Endometrium (tissue), 2 donors: ENCODE results near the gene ADCY9.
"Not testable (repeated sequence)": the region's sequence is repeated elsewhere in the genome, so short reads cannot be mapped to it uniquely, and the experiment has no call there.

Experiments
- FAIRE-seq: peaks from 2 replicates; lab custom pipeline; 2012; peaks lifted over from hg19 to GRCh38; lab: Jason Lieb, UNC
- donor health status: control.
- donor health status: control.

Gene ADCY9

DNA sequence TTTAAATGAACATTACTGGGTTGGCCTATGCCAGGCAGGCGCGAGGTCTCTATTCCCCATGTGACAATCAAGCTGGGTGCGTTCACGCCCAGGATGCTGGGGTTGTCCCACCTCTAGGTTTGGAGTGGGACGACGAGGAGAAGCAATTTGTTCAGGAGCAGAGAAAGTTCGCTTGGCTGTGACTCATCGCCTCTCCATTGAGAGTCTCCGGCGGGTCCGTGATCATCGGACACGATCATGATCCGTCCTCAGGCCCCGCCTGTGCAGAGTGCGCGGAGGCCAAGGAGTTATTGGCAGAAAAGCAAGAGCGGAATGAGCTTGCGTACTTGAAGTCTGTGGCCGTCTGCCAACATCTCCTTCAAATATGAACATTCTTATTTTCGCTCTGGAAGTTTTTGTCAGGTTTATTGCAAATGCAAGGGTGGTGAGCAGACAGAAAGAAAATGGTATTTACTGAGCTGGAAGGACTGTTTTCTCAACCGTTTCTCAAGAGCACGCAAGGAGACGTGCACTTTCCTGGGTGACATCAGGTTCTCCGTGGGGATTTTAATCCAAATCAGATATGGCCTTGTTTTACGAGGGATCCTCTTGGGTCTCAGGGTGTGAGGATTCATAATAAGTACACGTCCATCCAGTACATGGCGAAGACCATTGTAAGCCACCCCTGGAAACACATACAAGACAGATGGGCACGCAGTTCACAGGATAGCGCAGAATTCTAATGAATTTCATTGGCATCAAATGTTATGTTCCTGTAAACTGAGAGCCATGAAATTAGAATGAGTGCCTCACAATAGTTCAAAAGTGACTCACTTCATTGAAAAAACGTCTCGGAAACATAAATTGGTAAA lies 165.7 kb downstream of the ADCY9 start:
- FAIRE-seq = peak; percentile 77

- no peak for FAIRE-seq
Observed at GRCh38 chr16:3949946-3950342, 166.3 kb downstream of the ADCY9 start.

DNA sequence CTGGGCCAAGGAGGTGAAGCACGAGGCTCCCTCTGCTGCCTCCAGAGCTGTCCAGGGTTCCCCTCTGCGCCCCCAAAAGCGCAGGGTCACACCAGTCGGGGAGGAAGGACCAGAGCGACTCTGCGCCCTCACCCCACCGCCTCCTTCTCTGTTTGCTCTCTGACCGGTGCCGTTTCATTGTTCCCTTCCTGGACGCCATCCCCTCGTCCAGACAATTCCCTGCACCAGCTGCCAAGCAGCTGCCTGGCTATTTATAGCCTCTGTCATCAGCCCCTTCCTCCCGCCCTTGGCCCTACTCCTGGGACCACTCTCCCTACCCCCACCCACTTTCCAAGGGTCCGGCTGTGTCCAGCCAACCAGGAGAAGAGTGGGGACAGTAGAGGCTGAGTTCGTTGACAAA lies 167.0 kb downstream of the ADCY9 start:
- no peak for FAIRE-seq

DNA sequence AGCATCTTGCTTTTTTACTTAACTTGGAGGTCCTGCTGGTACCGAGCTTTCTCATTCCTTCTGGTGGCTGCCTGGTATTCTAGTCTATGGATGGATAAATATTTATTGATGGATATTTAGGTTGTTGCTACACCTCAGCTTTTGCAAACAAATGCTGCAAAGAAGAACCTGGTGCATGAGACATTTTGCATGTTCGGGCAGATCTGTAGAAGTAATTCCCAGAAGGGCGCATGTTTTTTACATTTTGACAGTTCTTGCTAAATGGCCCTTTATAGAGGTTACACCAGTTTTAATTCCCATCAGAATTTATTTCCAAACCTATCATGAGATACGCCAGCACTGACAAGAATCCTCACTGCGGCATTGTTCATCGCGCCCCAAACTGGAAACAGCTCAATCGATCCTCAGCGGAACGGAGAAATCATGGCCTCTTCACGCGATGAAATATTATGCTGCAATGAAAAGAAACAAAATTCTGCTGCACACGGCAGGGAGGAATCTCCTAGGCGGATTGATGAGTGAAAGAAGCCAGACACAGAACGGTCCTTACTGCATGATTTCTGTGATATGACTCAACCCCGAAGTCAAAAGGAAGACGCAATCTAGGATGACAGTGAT lies 167.8 kb downstream of the ADCY9 start:
- no peak for FAIRE-seq

DNA sequence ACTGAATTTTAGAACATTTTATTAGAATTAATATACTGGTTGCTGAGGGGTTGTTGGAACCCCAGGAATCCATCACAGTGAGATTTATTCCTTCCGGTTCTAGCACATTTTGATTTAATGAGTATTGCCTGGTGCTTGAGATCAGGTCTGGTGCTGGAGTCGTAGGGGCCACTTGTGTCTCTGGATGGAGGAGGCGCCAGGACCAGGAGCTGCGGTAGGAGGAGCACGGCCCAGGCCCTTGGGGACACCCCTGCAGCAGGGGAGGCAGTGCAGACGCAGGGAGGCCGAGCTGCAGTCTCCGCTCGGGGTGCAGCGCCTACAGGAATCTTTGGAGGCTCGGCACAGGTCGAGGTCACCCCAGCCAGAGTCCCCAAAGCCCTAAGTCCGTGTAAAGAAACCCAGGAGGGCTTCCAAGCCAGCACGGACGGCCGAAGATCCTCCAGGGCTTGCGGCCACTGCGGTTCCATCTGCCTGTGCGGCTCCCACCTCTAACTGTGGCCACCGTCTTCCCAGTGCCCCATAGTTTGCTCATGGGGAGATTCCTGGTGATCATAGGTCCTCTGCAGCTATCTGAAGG lies 169.6 kb downstream of the ADCY9 start:
- no peak for FAIRE-seq

GRCh38 chr16:3945751-3946603 lies 170.3 kb downstream of the ADCY9 start:
- peak; percentile 79 for FAIRE-seq

DNA sequence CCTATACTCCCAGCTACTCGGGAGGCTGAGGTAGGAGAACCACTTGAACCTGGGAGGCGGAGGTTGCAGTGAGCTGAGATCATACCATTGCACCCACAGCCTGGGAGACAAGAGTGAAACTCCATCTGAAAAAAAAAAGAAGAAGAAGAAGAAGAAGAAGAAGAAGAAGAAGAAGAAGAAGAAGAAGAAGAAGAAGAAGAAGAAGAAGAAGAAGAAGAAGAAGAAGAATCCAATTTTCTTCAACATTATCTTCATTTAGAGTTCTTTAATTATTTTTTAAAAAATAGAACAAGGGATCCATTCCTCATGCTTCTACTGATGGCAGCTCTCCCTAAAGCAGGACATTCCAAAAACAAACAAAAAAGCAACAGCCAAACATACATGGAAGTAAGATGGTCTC lies 171.8 kb downstream of the ADCY9 start:
- not testable (repeated sequence) for FAIRE-seq

GRCh38 chr16:3942146-3942545 lies 174.1 kb downstream of the ADCY9 start:
- not testable (repeated sequence) for FAIRE-seq

DNA sequence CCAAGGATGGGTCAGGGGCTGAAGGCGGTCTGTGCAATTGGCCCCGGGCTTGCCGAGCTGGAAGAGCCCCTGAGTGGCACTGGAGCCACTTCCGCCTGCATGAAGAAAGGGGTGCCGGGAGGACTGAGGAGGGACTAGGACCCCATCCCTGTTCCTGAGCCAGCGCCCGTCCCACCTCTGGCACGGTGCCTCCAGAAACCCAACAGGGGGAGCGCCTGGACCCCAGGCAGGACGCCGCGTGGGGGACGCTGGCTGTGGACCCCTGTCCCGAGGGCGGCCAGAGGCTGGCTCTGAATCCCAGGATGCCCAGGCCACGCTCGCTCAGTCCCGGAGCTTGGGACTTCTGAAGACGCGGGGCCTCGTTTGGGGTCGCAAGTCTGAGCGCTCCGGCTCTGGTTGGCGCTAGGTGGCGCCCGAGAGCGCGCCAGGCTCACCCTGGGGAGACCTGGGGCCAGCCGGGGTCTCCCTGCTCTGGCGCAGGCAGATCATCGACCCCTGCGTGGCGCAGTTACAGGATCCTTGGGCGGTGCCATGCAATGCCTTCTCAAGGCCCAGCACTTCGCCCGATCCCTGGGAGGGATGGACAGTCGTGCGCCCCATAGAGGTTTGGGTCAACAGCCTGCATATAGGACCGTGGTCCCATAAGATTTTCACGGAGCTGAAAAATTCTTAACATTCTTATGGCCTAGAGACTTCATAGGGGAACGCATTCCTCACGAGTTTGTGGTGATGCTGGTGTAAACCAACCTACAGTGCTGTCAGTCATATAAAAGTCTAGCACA lies 177.2 kb downstream of the ADCY9 start:
- FAIRE-seq = no peak

DNA sequence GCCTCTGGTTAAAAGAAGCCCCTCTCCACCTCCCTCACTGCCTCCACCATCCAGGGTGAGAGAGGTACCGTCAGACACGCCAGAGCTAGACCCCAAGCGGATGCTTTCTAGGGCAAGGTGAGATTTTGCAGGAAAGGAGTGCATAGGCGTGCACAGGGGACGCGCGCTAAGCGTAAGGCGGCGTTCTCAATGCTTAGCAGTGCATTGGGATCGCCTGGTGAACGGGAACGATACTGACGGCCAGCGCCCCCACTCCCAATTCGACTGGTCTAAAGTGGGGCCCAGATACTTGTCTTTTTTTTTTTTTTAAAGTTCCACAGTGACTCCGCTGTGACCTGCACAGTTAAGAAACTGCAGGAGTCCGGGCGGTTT lies 177.8 kb downstream of the ADCY9 start:
- no peak for FAIRE-seq

GRCh38 chr16:3937066-3937875 lies 179.0 kb downstream of the ADCY9 start:
- FAIRE-seq = no peak

DNA sequence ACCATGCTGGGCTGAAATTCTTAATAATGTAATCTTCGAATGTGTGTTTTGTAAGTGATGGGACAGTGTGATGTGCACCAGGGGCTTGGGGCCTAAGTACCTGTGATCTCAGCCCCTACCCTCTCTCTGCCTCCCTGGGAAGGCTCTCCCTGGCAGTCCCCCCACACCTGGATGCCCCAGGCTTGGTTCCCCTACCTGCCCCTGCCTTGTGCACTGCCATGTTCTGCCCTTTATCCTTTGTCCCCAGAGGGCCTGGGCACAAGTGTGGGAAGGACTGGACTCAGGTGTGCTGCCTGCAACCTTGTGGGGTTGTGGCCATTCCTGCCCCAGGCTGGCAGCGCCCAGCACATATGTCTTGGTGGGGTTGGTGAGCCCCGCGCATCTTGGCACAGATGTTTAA lies 180.3 kb downstream of the ADCY9 start:
- no peak for FAIRE-seq

- FAIRE-seq = no peak
Observed at GRCh38 chr16:3934491-3935181, 181.6 kb downstream of the ADCY9 start.

DNA sequence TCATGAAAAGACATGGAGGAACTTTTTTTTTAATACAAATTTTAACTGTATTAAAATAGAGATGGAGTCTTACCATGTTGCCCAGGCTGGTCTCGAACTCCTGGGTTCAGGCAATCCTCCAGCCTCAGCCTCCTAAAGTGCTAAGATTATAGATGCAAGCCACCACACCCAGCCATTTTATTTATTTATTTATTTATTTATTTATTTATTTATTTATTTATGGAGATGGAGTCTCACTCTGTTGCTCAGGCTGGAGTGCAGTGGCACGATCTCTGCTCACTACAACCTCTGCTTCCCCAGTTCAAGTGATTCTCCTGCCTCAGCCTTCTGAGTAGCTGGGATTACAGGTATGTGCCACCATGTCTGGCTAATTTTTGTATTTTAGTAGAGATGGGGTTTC lies 189.1 kb downstream of the ADCY9 start:
- not testable (repeated sequence) for FAIRE-seq

GRCh38 chr16:3924763-3925162 lies 191.5 kb downstream of the ADCY9 start:
- FAIRE-seq = no peak

- no peak for FAIRE-seq
Observed at GRCh38 chr16:3922241-3922640, 194.0 kb downstream of the ADCY9 start.

DNA sequence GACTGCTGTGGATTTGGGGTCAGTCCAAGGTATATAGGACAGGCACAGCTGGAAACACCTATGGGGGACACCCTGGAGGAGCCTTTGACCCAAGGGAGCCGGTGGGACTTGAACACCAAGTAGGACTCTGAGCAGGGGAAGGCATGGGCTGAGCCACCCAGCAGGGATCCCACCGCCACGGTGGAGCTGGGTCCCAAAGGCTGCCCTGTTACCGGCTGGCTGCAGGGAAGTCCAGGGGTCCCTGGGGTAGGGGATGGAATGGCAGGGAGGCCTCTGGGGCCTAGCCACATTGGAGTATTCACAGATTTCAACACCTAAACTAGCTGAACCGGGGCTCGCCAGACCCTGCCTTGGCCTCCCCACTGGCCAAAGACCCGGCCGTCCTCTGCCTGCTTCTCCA lies 196.0 kb downstream of the ADCY9 start:
- no peak for FAIRE-seq

GRCh38 chr16:3919413-3919812 lies 196.8 kb downstream of the ADCY9 start:
- no peak for FAIRE-seq

DNA sequence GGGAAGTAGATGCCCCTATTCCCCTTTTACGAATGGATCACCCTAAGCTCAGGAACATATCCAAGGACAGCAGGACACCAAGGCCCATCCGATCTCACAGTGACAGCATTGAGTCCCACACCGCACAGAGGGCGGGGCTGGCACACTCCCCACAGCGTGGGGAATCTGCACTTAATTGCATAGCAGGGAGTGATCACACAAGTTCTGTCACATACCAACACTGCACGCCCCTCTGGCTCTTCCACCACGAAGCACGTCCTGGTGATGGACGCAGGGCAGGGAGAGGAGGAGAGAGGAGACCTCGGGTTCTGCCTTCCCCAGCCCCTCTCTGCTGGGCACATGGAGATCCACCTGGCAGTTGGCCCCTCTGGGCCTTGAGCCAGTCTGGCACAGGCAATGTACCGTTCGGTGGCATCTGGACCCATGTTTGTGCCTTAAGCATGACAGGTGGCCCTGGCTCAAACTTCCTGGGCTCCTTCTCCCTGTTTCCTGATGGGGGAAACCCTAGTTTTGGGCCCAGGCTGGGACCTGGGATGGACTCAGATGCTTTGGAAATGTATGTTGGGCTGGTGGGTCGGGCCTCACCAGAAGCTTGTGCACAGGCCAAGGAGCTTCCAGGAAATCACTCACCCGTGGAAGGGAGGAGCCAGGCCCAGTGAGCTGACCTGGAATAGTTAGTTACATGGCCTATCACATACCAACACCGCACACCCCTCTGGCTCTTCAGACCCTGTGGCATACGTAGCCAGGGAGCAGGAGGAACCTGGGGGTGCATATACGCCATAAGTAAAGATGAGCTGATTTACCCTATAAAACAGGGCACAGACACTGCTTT lies 200.6 kb downstream of the ADCY9 start:
- no peak for FAIRE-seq
